Endothelial cell of umbilical vein (primary cell): ENCODE data around the gene SORCS2. TPM values are rescaled to one million over a fixed set of nuclear protein-coding genes. Genes with fewer than 3 reads are reported as not detected.

Experiments
- BruUV-seq: library from RNA; stranded (reverse); fragments of 400-500 nt; replicated peaks from 2 replicates; lab custom pipeline; 2021; lab: Mats Ljungman, UMichigan
- CTCF ChIA-PET: fragments of 300-600, 350-600 bp; sonication (Branson Sonifier 250); formaldehyde crosslinking; loops from one replicate; lab custom pipeline; 2021; ENCODE audit warnings: antibody characterized with exemption, inconsistent platforms; lab: Charles Lee
- POLR2A ChIA-PET: fragments of 300-600, 350-600 bp; sonication (Branson Sonifier 250); formaldehyde crosslinking; loops from one replicate; lab custom pipeline; 2021; ENCODE audit warnings: antibody characterized with exemption, inconsistent platforms; lab: Charles Lee
- DNase-seq: peaks from one replicate; pipeline ENCODE4 v3.0.0-alpha.2; 2011; ENCODE audit warnings: low read depth, low spot score
- FAIRE-seq: peaks from 2 replicates; lab custom pipeline; 2011; peaks lifted over from hg19 to GRCh38; lab: Jason Lieb, UNC
- H2AFZ ChIP-seq: 2 replicates; pipeline ENCODE4 v1.6.0; 2012; ENCODE audit warnings: low read depth, low read length, control low read depth, inconsistent platforms
- H3K27ac ChIP-seq: 2 replicates; pipeline ENCODE4 v1.5.1; 2011; ENCODE audit warnings: low read depth, mild to moderate bottlenecking, control low read depth, low read length, moderate library complexity; ENCODE audit not compliant: insufficient read depth
- H3K27me3 ChIP-seq, 2 experiments: 2 replicates each; pipeline versions ENCODE4 v1.6.0 to v1.6.1; 2011; ENCODE audit warnings: low read length in 2 of 2, mixed read lengths in 1 of 2; ENCODE audit not compliant: control insufficient read depth in 2 of 2, insufficient read depth in 2 of 2
- H3K36me3 ChIP-seq, 2 experiments: 2 replicates in 1 of 2; 3 replicates in 1 of 2; pipeline ENCODE4 v1.5.1; 2011; ENCODE audit warnings: low read length in 2 of 2, mild to moderate bottlenecking in 1 of 2, moderate library complexity in 1 of 2; ENCODE audit not compliant: control insufficient read depth in 2 of 2, insufficient read depth in 2 of 2; ENCODE audit errors: extremely low read depth in 1 of 2
- H3K4me1 ChIP-seq: 3 replicates; pipeline ENCODE4 v1.5.1; 2011; ENCODE audit warnings: mild to moderate bottlenecking, low read length; ENCODE audit not compliant: control insufficient read depth, insufficient read depth; ENCODE audit errors: extremely low read depth
- H3K4me2 ChIP-seq: 2 replicates; pipeline ENCODE4 v1.6.1; 2011; ENCODE audit warnings: low read length, control low read depth, mixed read lengths; ENCODE audit not compliant: insufficient read depth
- H3K4me3 ChIP-seq, 3 experiments: fragments of 200-600 bp in 1 of 3; sonication (generic), shearing (Covaris generic) in 1 of 3; replicated peaks in 1 of 3; 2 replicates each; pipeline ENCODE4 v1.5.1; 2011 to 2016; ENCODE audit warnings: control low read depth in 3 of 3, low read length in 3 of 3, mild to moderate bottlenecking in 2 of 3, inconsistent platforms in 1 of 3, low read depth in 1 of 3, moderate library complexity in 1 of 3; ENCODE audit not compliant: insufficient read depth in 1 of 3
- H3K79me2 ChIP-seq: 2 replicates; pipeline ENCODE4 v1.6.0; 2012; ENCODE audit warnings: low read length, inconsistent platforms; ENCODE audit not compliant: control insufficient read depth, insufficient read depth
- H3K9ac ChIP-seq: replicated peaks from 2 replicates; pipeline ENCODE3; 2011; ENCODE audit warnings: low read length, control low read depth; ENCODE audit not compliant: insufficient read depth; ENCODE audit errors: extremely low read depth
- H3K9me1 ChIP-seq: replicated peaks from 3 replicates; pipeline ENCODE4 v1.6.0; 2011; ENCODE audit warnings: mild to moderate bottlenecking, low read length; ENCODE audit not compliant: control insufficient read depth, insufficient read depth; ENCODE audit errors: extremely low read depth
- H3K9me3 ChIP-seq: replicated peaks from 2 replicates; pipeline ENCODE4 v1.5.1; 2012; ENCODE audit warnings: low read length, inconsistent platforms; ENCODE audit not compliant: control insufficient read depth, insufficient read depth
- H4K20me1 ChIP-seq: replicated peaks from 2 replicates; pipeline ENCODE3; 2011; ENCODE audit warnings: mild to moderate bottlenecking, low read length; ENCODE audit not compliant: control insufficient read depth, insufficient read depth; ENCODE audit errors: extremely low read depth
- CTCF ChIP-seq, 2 donors: IDR thresholded peaks; 1 replicate in 1 of 2; 2 replicates in 1 of 2; pipeline ENCODE4 v1.5.1; 2011; ENCODE audit warnings: low read length in 2 of 2, mild to moderate bottlenecking in 2 of 2, moderate library complexity in 2 of 2, control low read depth in 1 of 2, inconsistent platforms in 1 of 2, low read depth in 1 of 2; ENCODE audit not compliant: insufficient read depth in 1 of 2; ENCODE audit errors: extremely low read depth in 1 of 2
- EZH2 ChIP-seq: IDR thresholded peaks from 2 replicates; pipeline ENCODE4 v1.6.1; 2012; ENCODE audit warnings: borderline replicate concordance, low read depth, mild to moderate bottlenecking, moderate library complexity, low read length, inconsistent platforms; ENCODE audit not compliant: severe bottlenecking
- FOS ChIP-seq: IDR thresholded peaks from 2 replicates; pipeline ENCODE4 v1.6.1; 2011; ENCODE audit warnings: mild to moderate bottlenecking, low read length, moderate library complexity, borderline replicate concordance; ENCODE audit not compliant: insufficient read depth
- GATA2 ChIP-seq: IDR thresholded peaks from 2 replicates; pipeline ENCODE4 v1.7.0; 2011; ENCODE audit warnings: low read depth, mild to moderate bottlenecking, moderate library complexity, mixed read lengths, low read length; ENCODE audit not compliant: insufficient read length, insufficient read depth
- JUN ChIP-seq: IDR thresholded peaks from 2 replicates; pipeline ENCODE4 v1.6.1; 2011; ENCODE audit warnings: borderline replicate concordance, low read depth; ENCODE audit not compliant: insufficient read length, insufficient read depth
- MAX ChIP-seq: IDR thresholded peaks from 2 replicates; pipeline ENCODE4 v1.6.1; 2011; ENCODE audit not compliant: insufficient read depth, insufficient read length
- MYC ChIP-seq: IDR thresholded peaks from one replicate; pipeline ENCODE4 v1.6.1; 2011; ENCODE audit warnings: mild to moderate bottlenecking, low read depth, low read length
- POLR2A ChIP-seq: IDR thresholded peaks from 2 replicates; pipeline ENCODE4 v1.6.1; 2012; ENCODE audit warnings: low read depth, mild to moderate bottlenecking, control low read depth, low read length
- POLR2AphosphoS5 ChIP-seq: IDR thresholded peaks from 2 replicates; pipeline ENCODE4 v1.6.1; 2012; ENCODE audit warnings: low read depth, mild to moderate bottlenecking, control low read depth, low read length, moderate library complexity; ENCODE audit not compliant: insufficient read depth
- dilution Hi-C: fragments of 300-500 bp; cut with MboI; formaldehyde crosslinking; loops from one replicate; pipeline ENCODE4 v1.15.0; 2019; ENCODE audit warnings: low sequenced_read_pairs; ENCODE audit not compliant: extremely low pct_ligation_motif_present
- intact Hi-C: fragments of 100-400 bp; cut with micrococcal nuclease; formaldehyde crosslinking; loops from one replicate; pipeline ENCODE4 v1.10.0; 2022
- polyA plus RNA-seq, 4 experiments: library from polyadenylated mRNA; depleted of rRNA in 3 of 4; stranded (reverse) in 3 of 4; unstranded in 1 of 4; fragments of >200 nt; gene quantifications; 2 replicates each; pipeline versions ENCODE4 v1.2.1 to v1.2.3, GENCODE V29; 2011 to 2012; ENCODE audit warnings: missing spikeins in 1 of 4
- total RNA-seq: library from RNA; stranded (reverse); gene quantifications from 2 replicates; pipeline ENCODE4 v1.2.3, GENCODE V29; 2021

Gene SORCS2
- total and polyA plus RNA-seq, 2 donors (not counting 3 experiments of a cell fraction or from before 2014, with no cell fraction given): not detected

GRCh38 chr4:7733801-7734650 is 541.7 kb downstream of the SORCS2 start:
- Histone ChIP-seq H3K9ac (no peak overlapping the region), H3K79me2 (no peaks in the 10 kb centered on the region), H3K27me3 (peaks cover 0 to 3% of the 10 kb centered on the region in 2 experiments), H3K36me3 (no peaks in the 10 kb centered on the region), H4K20me1 (no peaks in the 10 kb centered on the region), H2AFZ (no peak overlapping the region), H3K27ac (no peak overlapping the region), H3K4me1 (no peaks in the 10 kb centered on the region), H3K9me3 (no peaks in the 10 kb centered on the region), H3K4me2 (no peak overlapping the region), H3K9me1 (no peaks in the 10 kb centered on the region), H3K4me3 (no peak overlapping the region)
- TF ChIP-seq JUN (no peak), EZH2 (no peak), CTCF (IDR thresholded peaks at IDR 0.05; ENCODE audit: extremely low read depth in 1 of 2, insufficient read depth in 1 of 2, low read depth in 1 of 2, low read length in 2 of 2) (no peak), POLR2AphosphoS5 (no peak), MYC (no peak), MAX (no peak), FOS (no peak), POLR2A (no peak), GATA2 (no peak)
- intact Hi-C loops (no loop called here), dilution Hi-C loops (no loop called here)
- no TSS peak for BruUV-seq
- no peak for FAIRE-seq
- ChIA-PET POLR2A (no interaction called here), CTCF (no interaction called here)
- no peak for DNase-seq
